Measurements from ENCODE around the gene NRM.

DNA sequence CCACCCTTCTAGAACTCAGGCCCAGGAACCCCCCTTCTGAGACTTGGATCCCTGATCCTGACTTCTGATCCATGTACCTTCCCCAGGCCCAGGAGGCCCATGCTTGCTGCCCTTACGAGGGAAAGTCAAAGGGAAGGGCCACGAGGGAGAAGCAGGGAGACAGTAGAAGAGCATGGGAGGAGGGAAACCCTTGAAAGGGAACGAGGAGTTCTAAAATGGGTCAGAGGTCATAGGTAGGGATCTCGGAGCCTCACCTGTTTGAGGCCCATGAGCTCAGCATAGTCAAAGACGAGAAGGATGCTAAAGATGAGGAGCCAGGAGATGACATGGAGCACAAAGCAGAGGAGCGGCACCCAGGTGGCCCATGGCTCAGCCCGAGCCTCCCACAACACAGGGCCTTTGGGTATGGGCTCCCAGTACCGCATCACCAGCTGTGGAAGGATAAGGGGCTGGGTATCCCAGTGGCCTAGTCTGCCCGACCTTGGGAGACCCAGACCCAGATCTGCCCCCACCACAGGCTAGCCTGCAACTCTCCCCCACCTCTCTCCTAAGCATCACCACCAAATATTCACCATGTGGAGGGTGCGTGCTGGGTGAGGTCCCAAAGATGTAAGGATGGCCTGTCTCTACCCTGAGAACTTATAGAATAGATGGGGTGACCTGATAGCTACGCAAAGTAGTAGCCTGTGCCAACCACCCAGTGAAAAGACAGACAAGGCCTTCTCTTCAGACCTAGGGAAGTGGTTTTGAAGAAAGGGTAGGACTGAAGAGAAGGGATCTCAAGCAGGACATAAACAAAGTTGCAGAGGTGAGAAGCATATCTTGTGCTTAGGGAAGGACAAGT, 1.5 kb downstream of the NRM start:
- TF ChIP-seq POLR2A (IDR thresholded peaks at IDR 0.05) (no peak), POLR2AphosphoS5 (IDR thresholded peaks at IDR 0.05) (no peak), EP300 (IDR thresholded peaks at IDR 0.05) (no peak)
- TF ChIP-seq, protein P1, sequence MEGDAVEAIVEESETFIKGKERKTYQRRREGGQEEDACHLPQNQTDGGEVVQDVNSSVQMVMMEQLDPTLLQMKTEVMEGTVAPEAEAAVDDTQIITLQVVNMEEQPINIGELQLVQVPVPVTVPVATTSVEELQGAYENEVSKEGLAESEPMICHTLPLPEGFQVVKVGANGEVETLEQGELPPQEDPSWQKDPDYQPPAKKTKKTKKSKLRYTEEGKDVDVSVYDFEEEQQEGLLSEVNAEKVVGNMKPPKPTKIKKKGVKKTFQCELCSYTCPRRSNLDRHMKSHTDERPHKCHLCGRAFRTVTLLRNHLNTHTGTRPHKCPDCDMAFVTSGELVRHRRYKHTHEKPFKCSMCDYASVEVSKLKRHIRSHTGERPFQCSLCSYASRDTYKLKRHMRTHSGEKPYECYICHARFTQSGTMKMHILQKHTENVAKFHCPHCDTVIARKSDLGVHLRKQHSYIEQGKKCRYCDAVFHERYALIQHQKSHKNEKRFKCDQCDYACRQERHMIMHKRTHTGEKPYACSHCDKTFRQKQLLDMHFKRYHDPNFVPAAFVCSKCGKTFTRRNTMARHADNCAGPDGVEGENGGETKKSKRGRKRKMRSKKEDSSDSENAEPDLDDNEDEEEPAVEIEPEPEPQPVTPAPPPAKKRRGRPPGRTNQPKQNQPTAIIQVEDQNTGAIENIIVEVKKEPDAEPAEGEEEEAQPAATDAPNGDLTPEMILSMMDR (IDR thresholded peaks at IDR 0.05), result no peak

Measured in gastroesophageal sphincter (tissue), 3 donors.